Hepatocyte (in vitro differentiated cells): ENCODE measurements around the gene RAD9A.

Source experiments
- EZH2 ChIP-seq: fragments of 200-600 bp; sonication (generic); IDR thresholded peaks from 2 replicates; pipeline ENCODE4 v1.6.1; 2016; ENCODE audit warnings: antibody characterized with exemption, mild to moderate bottlenecking, borderline replicate concordance
- EZH2phosphoT487 ChIP-seq: fragments of 200-600 bp; sonication (generic); IDR thresholded peaks from one replicate; pipeline ENCODE4 v1.6.1; 2018; ENCODE audit warnings: antibody characterized with exemption, mild to moderate bottlenecking, low read depth, moderate library complexity; ENCODE audit not compliant: unreplicated experiment, severe bottlenecking
- TF ChIP-seq, protein P1 (sequence below): fragments of 200-600 bp; sonication (generic); IDR thresholded peaks from 2 replicates; pipeline ENCODE4 v1.5.1; 2016; ENCODE audit warnings: antibody characterized with exemption, mild to moderate bottlenecking; ENCODE audit not compliant: poor library complexity

DNA sequence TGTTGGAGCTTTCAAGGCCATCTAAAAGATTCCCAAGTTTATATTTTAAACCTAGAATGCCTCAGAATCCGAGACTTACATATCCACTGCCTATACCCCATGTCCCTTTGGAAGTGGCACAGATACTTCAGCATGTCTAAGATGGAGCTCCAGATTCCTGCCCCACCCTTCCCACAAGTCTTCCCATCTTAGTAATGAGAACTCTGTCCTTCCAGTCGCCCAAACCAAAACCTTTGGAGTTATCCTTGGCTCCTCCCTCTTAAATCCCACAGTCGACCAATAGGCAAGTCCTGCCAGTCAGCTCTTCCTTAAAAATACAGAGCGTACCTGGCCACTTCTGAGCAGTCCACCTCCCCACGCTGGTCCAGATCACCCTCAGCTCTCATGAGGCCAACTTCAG lies 42.8 kb upstream of the RAD9A start:
- TF ChIP-seq EZH2 (no peak), EZH2phosphoT487 (no peak)
- TF ChIP-seq, protein P1, sequence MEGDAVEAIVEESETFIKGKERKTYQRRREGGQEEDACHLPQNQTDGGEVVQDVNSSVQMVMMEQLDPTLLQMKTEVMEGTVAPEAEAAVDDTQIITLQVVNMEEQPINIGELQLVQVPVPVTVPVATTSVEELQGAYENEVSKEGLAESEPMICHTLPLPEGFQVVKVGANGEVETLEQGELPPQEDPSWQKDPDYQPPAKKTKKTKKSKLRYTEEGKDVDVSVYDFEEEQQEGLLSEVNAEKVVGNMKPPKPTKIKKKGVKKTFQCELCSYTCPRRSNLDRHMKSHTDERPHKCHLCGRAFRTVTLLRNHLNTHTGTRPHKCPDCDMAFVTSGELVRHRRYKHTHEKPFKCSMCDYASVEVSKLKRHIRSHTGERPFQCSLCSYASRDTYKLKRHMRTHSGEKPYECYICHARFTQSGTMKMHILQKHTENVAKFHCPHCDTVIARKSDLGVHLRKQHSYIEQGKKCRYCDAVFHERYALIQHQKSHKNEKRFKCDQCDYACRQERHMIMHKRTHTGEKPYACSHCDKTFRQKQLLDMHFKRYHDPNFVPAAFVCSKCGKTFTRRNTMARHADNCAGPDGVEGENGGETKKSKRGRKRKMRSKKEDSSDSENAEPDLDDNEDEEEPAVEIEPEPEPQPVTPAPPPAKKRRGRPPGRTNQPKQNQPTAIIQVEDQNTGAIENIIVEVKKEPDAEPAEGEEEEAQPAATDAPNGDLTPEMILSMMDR: no peak
